HPDE6-E6E7 (cell line): Measurements from ENCODE around the gene KNSTRN.

Source experiments
- DNase-seq: peaks from one replicate; pipeline ENCODE4 v3.0.0; 2011; ENCODE audit warnings: missing footprints; ENCODE audit errors: extremely low spot score

Gene KNSTRN

GRCh38 chr15:40345867-40346578 lies 36.5 kb upstream of the KNSTRN start:
- DNase-seq = no peak

GRCh38 chr15:40346579-40347558 lies 35.7 kb upstream of the KNSTRN start:
- no peak for DNase-seq

- DNase-seq = no peak
Measured at GRCh38 chr15:40347559-40348473, 34.7 kb upstream of the KNSTRN start.

DNA sequence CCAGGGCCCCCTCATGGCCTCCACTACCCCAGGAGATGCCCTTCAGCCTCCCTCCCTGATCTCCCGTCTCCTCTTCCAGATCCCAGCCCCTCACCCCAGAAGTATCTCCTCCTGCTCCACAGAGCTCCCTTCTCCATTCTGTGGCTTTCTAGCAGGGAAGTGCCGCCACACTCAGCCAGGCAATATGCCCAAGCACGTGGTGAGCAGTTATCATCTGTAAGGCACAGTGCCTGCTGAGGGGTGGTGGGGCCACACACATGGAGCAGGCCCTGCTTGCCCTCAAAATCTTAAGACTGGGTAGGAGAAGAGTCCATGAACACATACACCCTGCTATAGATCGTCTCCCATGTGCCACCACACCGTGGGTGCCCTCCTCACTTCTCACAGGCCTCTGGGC lies 34.0 kb upstream of the KNSTRN start:
- DNase-seq = no peak

GRCh38 chr15:40349163-40349562 lies 33.4 kb upstream of the KNSTRN start:
- DNase-seq = no peak

GRCh38 chr15:40352281-40352901 lies 30.1 kb upstream of the KNSTRN start:
- no peak for DNase-seq

- DNase-seq = no peak
Measured at GRCh38 chr15:40353697-40354096, 28.8 kb upstream of the KNSTRN start.

GRCh38 chr15:40354408-40355171 lies 27.9 kb upstream of the KNSTRN start:
- no peak for DNase-seq

GRCh38 chr15:40355976-40356585 lies 26.4 kb upstream of the KNSTRN start:
- no peak for DNase-seq

DNA sequence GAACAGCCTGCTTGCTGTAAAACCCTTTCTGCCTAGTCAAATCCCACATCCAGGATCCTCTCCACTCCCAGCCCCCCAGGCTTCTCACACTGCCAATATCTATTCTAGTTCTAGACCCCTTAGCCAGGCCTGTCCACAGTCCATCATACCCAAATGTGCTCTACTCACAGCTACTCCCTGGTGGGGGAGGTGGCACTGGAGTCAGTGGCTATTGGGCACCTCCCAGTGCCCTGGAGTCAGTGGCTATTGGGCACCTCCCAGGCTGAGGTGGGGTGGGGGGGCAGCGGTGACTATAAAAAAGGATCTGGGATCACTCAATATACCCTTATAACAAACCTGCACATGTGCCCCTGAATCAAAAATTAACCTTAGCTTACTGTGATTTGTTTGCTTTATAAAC lies 25.3 kb upstream of the KNSTRN start:
- no peak for DNase-seq

DNA sequence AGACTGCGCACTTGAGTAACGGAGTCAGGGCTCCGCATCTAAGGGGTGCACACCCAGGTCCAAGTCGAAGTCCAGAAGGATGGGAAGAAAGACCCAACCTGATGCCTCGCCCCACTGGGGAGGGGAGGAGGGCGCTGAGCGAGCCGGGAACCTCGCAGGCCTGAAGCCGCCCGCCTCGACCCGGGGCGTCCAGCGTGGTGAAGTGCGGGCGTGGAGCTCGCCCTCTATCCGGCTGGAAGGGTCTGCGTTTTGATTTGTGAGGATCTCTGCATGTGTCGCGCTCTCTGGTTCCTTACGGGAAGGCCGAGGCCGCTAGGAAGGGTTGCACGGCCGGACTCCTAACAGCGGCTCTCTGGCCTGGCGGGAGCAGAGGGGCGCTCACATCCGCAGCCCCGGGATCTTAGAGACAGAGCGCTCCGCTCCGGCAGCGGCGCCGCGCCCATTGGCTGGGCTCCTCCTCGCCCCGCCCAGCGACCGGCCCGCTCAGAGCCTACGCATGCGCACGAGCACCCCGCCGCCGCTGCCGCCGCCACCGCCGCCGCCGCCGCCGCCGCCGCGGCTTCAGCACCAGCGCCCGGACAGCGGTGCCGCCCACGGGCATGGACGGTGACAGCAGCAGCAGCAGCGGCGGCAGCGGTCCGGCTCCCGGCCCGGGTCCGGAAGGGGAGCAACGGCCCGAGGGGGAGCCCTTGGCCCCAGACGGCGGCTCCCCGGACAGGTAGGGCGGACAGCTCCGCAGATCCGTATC lies 24.6 kb upstream of the KNSTRN start, which contains the start of gene DISP2:
TSS of gene DISP2 (plus strand) at position 497 of the 748 bp plus-strand sequence. CDS start at position 600, 103 bp downstream.
- DNase-seq = peak; percentile 94

DNA sequence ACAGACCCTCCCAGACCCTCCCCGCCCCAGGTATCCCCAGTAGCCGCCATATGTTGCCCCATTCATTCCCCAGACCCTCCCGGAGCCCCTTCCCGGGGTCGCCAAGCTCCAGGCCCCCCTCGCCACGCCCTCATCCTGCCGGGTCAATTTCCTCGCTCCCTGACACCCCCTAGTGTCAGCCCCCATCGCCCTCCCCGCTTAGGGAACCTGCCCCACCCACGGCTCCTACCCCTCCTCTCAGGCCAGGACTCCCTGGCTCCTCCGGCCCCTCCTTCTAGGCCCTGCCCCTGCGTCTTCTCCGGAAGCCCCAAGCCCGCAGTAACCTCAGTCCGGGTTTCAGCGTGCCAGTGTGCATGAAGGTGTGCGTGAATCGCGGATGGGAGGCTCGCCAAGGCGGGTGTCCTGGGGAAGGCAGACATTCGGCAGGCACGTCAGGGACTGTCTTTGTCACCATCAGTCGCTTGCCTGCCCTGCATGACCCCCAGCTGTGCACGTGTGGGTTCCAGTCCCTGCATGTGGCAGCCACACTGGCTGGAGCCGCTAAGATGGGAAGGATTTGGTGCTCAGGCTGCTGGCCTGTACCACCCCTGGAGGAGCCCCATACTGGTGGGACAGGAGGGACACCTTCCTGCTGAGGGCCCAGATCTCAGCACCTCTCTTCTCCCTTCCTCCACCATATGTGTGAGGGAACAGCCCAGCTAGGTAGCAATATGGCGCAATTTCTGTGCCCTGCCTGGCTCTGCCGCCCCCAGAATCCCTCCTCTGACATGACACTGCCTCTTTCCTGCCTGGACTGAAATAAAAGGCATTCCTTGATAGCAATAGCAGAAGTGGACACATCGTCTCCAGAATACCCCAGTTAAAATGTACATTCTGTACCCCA lies 23.8 kb upstream of the KNSTRN start:
- DNase-seq = no peak

GRCh38 chr15:40360015-40360414 lies 22.5 kb upstream of the KNSTRN start:
- DNase-seq = no peak

DNA sequence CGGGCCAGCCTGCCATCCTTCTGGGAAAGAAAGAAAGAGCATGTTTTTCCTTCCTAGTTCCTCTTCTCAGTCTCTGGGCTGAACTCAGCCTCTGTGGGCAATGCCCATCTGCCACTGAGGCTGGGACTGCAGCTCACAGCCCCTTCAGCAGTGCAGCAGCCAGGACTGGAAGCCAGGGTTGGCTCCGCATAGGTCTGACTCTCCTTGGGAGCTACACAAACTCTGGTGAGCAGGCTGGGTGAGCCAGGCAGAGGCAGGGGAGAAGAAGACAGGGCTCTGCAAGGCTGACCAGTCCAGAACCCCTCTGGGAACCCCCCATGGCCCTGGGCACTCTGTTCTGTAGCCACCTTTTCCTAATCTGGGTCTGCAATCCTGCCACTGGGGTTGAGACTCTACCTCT lies 20.9 kb upstream of the KNSTRN start:
- DNase-seq = no peak

DNA sequence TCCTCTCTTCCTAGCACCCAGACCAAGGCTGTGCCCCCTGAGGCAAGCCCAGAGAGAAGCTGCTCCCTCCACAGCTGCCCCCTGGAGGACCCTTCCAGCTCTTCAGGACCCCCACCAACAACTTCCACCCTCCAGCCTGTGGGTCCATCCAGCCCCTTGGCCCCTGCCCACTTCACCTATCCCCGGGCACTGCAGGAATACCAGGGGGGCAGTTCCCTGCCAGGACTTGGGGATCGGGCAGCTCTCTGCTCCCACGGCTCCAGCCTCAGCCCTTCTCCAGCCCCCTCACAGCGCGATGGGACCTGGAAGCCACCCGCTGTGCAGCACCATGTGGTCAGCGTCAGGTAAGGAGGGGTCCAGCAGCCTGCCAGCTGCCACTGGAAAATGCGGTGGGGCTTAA lies 18.9 kb upstream of the KNSTRN start:
- DNase-seq = no peak

- DNase-seq = no peak
Measured at GRCh38 chr15:40364251-40364650, 18.3 kb upstream of the KNSTRN start.

DNA sequence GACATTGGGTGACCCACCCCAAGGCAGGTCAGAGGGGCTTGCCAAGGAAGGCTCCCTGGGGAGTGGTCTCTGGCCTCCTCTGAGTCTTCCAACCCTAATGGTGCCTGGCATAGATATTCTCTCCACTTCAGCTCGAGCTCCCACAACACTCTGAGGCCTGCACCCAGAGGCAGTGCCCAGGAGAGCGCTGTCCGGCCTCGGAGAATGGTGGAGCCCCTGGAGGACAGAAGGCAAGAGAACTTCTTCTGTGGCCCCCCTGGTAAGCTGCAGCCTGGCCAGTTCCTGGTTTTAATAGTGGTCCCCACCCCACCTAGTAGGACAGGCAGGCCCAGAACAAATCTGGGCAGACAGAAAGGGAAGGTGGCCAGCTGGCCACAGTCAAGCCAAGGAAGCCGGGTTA lies 17.5 kb upstream of the KNSTRN start:
- no peak for DNase-seq
